Loucy (cell line): ENCODE measurements around the gene PTH1R.

Experiments used
- EZH2phosphoT487 ChIP-seq: fragments of 200-600 bp; IDR thresholded peaks from 2 replicates; pipeline ENCODE4 v1.6.1; 2018; ENCODE audit warnings: antibody characterized with exemption, mild to moderate bottlenecking, moderate library complexity, borderline replicate concordance
- TF ChIP-seq, protein P1 (sequence below): fragments of 200-600 bp; sonication (generic); conservative IDR thresholded peaks from 2 replicates; pipeline ENCODE4 v1.5.1; 2014; ENCODE audit warnings: mild to moderate bottlenecking, antibody characterized with exemption, low read length

DNA sequence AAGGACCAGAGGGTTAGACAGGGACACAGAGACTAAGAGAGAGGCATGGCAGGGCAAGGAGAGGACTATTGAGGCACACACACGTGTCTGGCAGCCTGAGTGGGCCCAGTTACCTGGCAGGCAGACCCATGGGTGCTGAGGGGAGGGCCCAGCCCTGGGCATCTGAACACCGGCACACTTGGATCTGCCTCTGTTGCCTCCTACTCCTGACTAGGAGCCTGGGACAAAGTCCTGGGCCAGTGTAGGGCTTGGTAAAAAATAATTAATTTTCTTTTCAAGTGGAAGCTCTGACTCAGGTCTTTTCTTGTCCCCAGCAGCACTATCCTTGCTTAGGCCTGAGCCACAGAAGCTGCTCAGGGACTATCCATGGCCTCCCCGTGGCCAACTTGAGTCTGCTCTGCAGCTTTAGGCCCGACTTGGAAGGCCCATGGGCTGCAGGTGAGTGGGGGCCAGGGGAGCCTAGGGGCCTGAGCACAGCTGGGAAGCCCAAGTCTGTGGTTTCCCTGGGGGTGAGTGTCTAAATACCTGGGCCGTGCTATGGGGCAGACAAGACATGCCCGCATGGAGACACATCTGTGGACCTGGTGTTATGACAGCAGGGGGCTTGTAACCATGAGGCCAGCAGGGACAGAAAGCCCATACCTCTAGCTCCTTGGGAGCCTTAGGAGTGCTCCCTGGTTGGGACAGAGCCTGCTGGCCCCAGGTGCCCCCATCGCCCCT, at the start of gene PTH1R:
- TF ChIP-seq, protein P1, sequence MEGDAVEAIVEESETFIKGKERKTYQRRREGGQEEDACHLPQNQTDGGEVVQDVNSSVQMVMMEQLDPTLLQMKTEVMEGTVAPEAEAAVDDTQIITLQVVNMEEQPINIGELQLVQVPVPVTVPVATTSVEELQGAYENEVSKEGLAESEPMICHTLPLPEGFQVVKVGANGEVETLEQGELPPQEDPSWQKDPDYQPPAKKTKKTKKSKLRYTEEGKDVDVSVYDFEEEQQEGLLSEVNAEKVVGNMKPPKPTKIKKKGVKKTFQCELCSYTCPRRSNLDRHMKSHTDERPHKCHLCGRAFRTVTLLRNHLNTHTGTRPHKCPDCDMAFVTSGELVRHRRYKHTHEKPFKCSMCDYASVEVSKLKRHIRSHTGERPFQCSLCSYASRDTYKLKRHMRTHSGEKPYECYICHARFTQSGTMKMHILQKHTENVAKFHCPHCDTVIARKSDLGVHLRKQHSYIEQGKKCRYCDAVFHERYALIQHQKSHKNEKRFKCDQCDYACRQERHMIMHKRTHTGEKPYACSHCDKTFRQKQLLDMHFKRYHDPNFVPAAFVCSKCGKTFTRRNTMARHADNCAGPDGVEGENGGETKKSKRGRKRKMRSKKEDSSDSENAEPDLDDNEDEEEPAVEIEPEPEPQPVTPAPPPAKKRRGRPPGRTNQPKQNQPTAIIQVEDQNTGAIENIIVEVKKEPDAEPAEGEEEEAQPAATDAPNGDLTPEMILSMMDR, result no peak
- TF ChIP-seq EZH2phosphoT487, result no peak
